HG03378 (cell line): ENCODE measurements around the gene PLXNA4.

ENCODE experiments used
- ATAC-seq: cut with Tn5 transposase; IDR thresholded peaks from one replicate; pipeline ENCODE4 v1.9.1; 2021; ENCODE audit warnings: mild to moderate bottlenecking, moderate library complexity; ENCODE audit not compliant: unreplicated experiment

PLXNA4 gene

GRCh38 chr7:132590162-132590561 lies 13.9 kb upstream of the PLXNA4 start:
- ATAC-seq = no peak

GRCh38 chr7:132588596-132588995 lies 12.3 kb upstream of the PLXNA4 start:
- no peak for ATAC-seq

GRCh38 chr7:132584796-132585494 lies 8.7 kb upstream of the PLXNA4 start:
- ATAC-seq = no peak

GRCh38 chr7:132581431-132581830 lies 5.2 kb upstream of the PLXNA4 start:
- no peak for ATAC-seq

- no peak for ATAC-seq
Observed at GRCh38 chr7:132580717-132581285, 4.5 kb upstream of the PLXNA4 start.

GRCh38 chr7:132580277-132580676 lies 4.0 kb upstream of the PLXNA4 start:
- no peak for ATAC-seq

GRCh38 chr7:132579260-132579899 lies 3.1 kb upstream of the PLXNA4 start:
- no peak for ATAC-seq

- ATAC-seq = no peak
Observed at GRCh38 chr7:132578826-132579225, 2.6 kb upstream of the PLXNA4 start.

GRCh38 chr7:132578050-132578370 lies 1.7 kb upstream of the PLXNA4 start:
- ATAC-seq = no peak

GRCh38 chr7:132577206-132578049 lies 1.2 kb upstream of the PLXNA4 start:
- ATAC-seq = no peak

GRCh38 chr7:132576721-132577085 lies 433 bp upstream of the PLXNA4 start:
- ATAC-seq = no peak

- ATAC-seq = no peak
Observed at GRCh38 chr7:132575419-132575981, 770 bp downstream of the PLXNA4 start.

- ATAC-seq = no peak
Observed at GRCh38 chr7:132574223-132574622, 2.0 kb downstream of the PLXNA4 start.

- no peak for ATAC-seq
Observed at GRCh38 chr7:132573251-132573955, 2.9 kb downstream of the PLXNA4 start.

GRCh38 chr7:132572526-132572925 lies 3.7 kb downstream of the PLXNA4 start:
- no peak for ATAC-seq

- ATAC-seq = no peak
Observed at GRCh38 chr7:132571970-132572369, 4.3 kb downstream of the PLXNA4 start.

GRCh38 chr7:132569884-132570614 lies 6.2 kb downstream of the PLXNA4 start:
- ATAC-seq = no peak

- no peak for ATAC-seq
Observed at GRCh38 chr7:132568962-132569361, 7.3 kb downstream of the PLXNA4 start.

GRCh38 chr7:132565885-132566284 lies 10.4 kb downstream of the PLXNA4 start:
- no peak for ATAC-seq

- ATAC-seq = no peak
Observed at GRCh38 chr7:132565441-132565840, 10.8 kb downstream of the PLXNA4 start.
